Smooth muscle cell of the brain vasculature (primary cell): ENCODE measurements around the gene SRC.

Source experiments
- DNase-seq: peaks from one replicate; pipeline ENCODE4 v3.0.0-alpha.2; 2012; ENCODE audit warnings: low read depth, low spot score

SRC gene

DNA sequence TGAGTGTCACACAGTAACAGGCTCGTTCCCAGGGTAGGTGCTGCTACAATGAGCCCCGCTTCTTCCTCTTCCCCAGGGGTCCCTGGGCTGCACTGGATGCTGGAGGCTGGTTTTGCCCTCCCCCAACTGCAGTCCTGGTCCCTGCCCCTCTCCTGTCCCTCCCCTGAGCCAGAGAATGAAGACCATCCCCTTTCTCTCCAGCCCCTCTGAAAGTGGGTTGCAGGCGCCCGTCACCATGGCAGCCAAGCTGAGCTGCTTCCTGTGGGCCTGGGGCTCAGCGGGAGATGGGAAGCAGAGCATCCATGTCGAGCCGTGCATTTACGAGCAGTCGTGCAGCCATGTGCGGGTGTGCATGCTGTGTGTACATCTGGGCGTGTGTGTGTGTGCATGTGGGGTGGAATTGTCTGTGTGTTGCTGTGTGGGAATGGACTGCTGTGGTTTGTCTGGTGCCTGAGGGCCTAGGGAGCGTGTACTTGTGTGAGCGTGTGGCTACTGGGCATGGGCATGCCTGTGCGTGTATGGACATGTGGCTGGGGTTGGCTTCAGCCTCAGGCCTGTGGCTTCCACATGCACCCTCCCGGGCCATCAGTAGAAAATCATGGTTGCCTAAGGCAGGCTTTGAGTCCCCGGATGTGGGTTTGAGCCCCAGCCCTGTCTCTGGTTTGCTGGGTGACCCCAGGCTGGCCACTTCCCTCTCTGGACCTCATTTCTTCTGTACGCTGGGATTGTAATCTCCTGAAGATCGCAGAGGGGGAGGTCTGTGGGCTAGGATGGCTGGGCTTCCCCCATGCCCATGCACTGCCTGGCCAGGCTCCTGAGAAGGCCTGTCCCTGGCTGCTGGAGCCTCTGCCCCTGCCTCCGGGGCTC is 48.8 kb downstream of the SRC start:
- no peak for DNase-seq

DNA sequence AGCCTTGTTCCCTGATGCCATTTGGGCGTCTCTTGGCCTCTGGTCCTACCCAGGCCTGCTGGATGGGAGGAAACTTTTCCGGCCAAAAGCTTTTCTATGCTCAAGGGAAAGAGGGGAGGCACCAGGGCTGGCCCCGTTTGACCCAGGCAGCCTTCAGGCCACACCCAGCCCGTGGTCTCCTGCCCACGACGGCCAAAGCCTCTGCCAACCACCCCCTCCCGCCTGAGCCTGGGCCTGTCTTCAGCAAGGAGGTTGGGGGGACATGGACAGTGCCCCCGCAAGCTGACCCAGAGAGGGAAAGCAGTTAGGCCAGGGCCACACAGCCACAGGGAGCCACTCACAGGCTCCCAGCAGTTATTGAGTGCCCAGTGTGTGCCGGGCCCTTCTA is 49.5 kb downstream of the SRC start:
- DNase-seq, result no peak

DNA sequence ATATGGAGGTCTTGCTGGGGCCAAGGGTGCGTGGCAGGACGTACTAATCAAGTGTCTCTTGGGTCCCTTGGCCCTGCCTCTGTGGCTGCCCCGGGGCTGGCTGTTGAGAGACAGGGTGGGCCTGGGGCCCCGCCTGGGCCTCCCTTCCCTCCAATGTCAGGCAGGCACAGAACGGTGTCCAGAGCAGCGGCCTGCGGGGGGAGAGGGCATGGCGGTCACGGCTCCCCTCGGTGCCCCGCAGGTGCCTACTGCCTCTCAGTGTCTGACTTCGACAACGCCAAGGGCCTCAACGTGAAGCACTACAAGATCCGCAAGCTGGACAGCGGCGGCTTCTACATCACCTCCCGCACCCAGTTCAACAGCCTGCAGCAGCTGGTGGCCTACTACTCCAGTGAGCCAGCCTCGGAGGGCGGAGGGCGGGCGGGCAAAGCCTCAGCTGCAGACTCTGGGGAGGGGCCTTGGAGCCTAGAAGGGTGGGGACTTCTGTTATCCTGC is 50.0 kb downstream of the SRC start:
- DNase-seq, result no peak

DNA sequence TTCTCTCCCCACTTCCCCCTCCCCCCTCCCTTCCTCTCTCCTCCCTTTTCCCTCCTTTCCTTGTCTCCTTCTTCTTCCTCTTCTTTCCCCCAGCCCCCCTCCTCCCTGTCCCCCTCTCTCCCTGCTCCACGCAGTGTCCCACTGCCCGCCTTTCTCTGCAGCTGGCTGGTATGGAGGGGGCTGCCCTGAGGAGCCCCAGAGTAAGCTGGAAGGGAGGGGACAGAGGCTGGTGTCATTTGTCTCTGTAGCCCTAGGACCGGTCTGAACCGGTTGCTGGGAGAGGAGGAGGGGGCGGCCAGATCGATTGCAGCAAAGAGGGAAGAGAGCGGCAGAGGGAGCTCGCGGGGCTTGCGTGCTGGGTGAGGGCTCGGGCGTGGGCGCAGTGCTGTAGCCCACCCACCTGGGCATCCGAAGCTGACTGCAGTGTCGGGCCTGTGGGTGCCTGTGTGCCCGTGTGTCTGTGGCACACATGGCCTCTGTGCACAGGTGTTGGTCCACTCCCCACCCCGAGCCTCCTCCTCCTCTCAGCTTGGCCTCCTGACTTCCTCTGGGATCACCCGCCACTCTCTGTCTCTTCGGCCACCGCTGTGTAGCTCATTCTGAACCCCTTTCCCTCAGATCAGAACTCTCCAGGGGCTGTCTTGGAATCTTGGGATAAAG is 50.6 kb downstream of the SRC start:
- no peak for DNase-seq

DNA sequence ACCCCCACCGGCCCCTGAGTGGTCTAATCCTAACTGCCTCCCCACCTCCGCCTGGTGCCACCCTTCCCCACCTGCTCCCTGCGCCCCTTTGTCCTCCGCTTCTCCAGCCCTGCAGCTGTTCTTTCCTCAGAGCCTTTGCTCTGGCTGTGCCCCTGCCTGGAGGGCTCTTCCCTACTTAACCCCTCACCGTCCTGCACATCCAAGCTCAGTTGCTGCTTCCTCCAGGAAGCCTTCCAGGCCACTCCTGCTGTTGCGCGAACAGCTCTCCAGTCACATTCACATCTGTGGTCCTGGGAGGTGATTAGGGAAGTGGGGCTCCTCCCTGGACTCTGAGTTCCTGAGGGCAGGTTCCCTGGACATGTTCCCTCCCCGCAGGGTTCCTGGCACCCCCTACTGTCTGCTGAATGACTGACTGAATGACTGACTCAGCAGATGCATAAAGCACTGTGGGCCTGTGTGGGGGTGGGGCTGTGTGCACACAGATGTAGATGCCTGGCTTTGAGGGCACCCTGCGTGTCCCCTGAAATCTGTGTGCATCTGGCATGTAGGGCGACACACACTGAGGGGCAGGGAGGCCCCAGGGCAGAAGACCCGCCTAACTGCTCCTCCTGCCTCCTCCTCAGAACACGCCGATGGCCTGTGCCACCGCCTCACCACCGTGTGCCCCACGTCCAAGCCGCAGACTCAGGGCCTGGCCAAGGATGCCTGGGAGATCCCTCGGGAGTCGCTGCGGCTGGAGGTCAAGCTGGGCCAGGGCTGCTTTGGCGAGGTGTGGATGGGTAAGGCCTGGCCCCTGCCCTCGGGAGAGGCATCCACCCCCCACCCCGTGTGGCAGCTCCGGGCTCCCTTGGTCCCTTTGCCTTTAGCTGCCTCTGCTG is 51.4 kb downstream of the SRC start:
- no peak for DNase-seq

DNA sequence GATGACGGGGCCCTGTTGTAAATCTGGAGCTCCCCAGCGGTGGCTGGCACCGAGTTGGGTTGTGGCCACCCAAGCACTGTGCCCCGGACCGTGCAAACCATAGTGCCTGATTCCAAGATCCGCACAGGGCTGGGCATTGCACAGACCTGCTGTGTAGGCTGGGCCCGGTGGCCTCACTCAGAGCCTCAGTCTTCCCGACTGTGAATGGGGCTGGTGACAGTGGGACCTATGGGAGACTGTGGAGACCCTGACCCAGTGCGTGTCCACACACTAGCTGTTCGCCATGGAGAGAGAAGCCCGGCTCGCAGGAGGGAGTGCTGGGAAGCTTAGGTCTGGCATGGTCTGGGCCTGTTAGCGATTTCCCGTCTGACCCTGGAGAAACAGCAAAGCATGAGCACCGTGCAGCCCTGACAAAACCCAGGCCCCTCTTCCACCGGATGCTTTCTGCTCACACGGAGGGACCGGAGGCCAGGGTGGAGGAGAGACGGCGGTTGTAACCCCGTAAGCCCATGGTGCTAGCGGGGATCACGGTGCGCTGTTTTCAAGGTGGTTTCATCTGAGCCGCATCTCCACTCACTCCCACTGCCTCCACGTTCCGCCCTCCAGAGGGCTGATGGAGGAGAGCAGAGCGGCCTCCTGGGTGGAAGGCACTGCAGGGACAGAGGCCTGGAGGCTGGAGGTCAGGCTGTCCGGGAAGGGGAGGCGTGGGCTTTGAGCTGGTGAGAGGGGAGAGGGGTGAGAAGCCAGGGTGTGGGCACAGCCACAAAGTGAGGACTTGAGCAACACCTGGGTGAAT is 52.2 kb downstream of the SRC start:
- no peak for DNase-seq

DNA sequence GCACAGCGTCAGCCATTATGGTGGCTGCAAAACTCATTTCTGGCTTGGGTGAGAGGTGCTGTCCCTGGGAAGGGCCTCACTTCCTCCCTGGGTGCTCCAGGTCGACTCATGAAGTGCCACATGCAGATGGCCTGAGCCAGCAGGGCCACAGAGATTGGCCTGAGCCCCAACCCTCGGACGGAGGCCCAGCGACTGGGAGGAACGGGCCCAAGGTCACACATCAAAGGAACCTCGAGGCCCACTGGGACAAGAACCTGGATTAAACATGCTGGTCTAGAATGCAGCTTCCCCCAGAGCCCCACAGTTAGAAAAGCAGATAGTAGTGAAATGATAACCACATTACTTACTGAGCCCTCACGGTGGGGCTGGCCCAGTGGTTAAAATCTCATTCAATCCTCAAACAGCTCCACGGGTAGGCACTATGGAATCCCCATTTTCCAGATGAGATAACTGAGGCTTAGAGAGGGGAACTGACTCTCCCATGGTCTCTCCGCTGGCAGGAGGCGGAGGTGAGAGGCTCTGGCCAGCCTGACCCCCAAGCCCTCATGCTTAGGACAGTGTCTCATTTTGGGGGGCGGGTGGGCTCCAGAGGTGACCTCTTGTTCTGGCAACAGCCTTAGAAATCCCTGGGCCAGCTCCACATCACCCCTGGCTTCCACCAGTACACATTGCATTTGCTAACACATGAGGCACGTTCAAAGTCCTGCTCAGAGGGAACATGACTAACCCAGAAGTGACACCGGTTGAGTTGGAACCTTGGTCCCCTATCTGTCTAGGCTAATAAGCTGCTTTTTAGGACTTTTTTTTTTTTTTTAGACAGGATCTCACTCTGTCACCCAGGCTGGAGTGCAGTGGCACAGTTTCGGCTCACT is 53.0 kb downstream of the SRC start:
- no peak for DNase-seq

DNA sequence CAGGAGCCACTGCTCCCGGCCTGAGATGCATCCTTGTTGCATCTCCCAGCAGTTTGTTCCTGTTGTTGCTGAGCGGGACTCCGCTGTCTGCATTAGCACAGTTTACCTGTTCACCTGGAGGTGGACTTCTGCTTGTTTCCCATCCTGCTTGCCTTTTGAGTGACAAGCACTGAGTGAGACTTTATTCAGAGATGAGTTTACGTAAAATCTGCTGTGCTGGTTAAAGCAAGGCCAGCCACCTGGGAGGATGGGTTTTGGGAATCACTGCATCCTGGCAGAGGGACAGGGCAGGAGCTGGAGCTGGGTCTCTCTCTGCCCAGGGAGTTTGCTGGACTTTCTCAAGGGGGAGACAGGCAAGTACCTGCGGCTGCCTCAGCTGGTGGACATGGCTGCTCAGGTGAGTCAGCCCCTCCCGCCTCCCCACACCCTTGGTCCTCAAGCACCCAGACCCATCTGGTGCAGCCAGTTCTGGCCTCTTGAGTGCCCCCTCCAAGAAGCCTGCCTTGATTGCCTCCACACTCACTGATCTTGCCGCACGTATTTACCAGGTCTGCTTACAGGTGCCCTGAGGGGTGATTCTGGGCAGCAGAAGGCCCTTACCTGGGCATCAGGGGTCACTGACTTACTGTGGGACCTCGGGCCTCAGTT is 55.5 kb downstream of the SRC start:
- no peak for DNase-seq

DNA sequence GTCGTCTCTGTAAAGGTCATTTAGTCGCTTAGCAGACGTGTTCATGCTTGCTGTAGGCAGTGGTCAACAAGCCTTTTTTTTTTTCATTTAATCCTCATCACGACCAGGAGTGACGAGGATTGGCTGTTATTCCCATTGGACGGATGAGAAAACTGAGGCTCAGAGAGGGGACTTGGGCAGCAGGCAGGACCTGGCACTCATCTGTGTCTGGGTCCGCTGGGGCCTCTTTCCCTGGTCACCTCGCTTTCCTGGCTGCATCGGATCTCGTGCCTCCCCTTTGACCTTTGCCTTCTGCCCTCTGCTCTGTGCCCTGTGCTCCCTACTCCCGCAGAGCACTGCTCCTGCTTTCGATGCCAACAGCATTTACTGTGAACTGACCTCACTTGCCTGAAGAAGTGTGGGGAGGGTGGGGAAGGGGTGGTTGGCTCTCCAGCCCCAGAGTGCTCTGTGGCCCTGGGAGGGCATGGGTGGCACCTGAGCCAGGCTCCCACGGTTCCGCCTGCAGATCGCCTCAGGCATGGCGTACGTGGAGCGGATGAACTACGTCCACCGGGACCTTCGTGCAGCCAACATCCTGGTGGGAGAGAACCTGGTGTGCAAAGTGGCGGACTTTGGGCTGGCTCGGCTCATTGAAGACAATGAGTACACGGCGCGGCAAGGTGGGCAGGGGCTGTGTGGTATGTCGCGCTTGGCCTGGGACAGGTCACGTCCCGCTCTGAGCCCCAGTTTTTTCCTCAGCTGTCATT is 56.2 kb downstream of the SRC start:
- no peak for DNase-seq

DNA sequence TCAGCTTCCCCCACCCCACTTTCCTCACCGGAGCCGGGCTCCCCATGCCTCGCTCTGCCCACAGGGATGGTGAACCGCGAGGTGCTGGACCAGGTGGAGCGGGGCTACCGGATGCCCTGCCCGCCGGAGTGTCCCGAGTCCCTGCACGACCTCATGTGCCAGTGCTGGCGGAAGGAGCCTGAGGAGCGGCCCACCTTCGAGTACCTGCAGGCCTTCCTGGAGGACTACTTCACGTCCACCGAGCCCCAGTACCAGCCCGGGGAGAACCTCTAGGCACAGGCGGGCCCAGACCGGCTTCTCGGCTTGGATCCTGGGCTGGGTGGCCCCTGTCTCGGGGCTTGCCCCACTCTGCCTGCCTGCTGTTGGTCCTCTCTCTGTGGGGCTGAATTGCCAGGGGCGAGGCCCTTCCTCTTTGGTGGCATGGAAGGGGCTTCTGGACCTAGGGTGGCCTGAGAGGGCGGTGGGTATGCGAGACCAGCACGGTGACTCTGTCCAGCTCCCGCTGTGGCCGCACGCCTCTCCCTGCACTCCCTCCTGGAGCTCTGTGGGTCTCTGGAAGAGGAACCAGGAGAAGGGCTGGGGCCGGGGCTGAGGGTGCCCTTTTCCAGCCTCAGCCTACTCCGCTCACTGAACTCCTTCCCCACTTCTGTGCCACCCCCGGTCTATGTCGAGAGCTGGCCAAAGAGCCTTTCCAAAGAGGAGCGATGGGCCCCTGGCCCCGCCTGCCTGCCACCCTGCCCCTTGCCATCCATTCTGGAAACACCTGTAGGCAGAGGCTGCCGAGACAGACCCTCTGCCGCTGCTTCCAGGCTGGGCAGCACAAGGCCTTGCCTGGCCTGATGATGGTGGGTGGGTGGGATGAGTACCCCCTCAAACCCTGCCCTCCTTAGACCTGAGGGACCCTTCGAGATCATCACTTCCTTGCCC is 57.4 kb downstream of the SRC start:
- no peak for DNase-seq

DNA sequence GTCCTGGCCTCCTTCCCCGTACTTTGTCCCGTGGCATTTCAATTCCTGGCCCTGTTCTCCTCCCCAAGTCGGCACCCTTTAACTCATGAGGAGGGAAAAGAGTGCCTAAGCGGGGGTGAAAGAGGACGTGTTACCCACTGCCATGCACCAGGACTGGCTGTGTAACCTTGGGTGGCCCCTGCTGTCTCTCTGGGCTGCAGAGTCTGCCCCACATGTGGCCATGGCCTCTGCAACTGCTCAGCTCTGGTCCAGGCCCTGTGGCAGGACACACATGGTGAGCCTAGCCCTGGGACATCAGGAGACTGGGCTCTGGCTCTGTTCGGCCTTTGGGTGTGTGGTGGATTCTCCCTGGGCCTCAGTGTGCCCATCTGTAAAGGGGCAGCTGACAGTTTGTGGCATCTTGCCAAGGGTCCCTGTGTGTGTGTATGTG is 58.5 kb downstream of the SRC start:
- DNase-seq, result no peak

DNA sequence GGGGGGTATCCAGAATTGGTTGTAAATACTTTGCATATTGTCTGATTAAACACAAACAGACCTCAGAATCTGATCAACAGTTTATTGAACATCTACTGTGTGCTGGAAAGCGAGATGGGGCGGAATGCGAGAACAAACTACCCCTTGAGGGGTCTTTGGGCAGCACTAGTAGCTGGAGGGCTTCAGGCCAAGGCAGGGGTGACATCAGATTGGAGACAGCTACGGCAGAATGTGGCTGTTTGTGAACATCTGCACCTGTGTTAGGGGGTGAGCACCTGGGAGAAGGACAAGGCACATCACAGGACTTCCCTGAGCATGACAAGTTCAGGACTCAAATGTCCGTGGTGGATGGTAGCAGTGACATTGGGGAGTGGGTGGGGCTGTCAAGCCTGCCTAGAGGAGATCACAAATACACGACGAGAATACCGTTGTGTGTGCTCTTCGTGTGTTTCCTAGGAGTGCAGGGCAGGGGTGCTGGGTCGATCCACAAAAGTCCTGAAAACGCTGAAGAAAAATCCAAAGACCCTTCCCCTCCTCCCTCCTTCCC is 59.5 kb downstream of the SRC start:
- DNase-seq, result no peak

DNA sequence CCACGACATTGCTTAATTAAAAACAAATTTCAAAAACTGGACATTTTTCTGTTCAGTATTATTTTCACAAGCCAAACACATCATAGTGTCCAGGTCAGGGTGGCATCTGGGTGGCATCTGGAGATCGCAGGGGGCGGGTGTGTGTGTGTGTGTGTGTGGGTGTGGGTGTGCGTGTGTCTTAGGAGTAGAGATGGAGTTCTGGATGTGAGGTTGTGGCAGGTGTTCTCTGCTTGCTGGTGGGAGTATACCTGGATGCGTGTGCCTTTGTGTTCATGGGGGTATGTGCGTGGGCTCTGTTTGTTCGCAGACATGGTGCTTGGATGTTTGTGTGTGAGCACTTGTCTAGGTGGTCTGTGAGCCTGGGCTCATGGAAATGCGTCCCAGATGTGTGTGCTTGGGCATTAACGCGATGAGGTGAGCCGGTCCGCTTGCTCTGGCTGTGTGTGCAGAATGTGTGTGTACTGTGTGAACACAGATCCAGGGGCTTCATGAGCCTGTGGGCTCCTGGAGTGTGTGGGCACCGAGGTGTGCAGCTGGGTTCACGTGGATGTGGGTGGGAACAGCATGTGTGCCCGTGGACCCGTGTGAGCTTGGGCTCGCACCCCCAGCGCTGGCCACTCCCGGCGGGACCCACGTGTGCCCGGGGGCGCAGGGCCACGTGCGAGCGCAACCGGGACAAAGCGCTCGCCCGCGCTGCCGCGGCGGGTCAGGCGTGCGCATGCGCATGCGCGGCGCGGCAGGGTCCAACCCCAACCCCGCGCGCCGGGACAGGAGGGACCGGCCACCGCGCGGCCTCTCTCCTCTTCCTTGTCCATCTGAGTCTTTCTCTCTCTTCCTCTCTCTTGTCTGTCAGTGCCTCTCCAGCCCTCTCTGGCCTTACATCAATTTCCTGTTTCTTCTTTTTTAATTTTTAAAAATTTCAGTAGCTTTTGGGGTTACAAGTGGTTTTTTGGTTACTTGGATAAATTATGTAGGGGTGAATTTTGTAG is 60.4 kb downstream of the SRC start:
- DNase-seq, result no peak

DNA sequence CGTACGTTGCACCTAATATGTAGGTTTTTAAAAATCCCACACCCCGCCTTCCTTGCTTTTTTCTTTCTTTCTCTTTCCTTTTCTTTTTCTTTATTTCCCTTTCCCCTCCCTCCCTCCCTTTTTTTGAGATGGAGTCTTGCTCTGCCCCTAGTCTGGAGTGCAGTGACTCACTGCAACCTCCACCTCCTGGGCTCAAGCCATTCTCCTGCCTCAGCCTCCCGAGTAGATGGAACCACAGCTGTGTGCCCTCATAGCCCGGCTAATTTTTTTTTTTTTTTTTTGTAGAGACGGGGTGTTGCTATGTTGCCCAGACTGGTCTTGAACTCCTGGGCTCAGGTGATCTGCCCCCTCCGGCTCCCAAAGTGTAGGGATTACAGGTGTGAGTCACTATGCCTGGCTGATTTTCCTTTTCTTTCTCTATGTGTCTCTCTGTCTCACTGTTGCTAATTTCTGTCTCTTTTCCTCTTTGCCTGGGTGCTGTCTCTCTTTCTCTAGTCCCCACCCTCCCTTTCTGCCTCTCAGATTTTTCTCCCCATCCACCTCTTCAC is 61.2 kb downstream of the SRC start:
- no peak for DNase-seq

DNA sequence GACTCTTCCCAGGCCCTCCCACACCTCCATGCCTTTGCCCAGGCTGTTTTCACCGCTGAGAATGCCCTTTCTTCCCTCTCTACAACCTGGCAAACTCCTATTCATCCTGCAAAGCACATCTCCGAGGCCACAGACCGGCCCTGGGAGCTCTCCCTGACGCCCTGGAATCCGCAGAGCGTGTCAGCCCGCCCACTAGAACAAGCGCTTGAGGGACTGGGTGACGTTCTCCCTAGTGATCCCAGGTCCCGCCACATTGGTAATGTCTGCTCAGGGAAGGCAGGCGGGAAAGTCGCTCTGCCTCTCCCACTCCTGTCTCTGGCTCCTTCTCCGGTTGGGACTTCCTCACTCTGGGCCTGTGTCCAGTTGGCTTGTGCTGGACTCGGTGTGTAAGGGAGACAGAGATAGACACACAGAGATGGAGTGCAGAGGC is 61.6 kb downstream of the SRC start:
- DNase-seq, result no peak
